Stimulated activated CD4-positive, alpha-beta T cell treated with anti-CD3 and anti-CD28 coated beads, Interleukin-15, amount 100 ng/mL, for 24 hours (primary cell): ENCODE measurements around the gene ZNF480.
"Not testable (repeated sequence)": the region's sequence is repeated elsewhere in the genome, so short reads cannot be mapped to it uniquely, and the experiment has no call there.

Experiments used
- DNase-seq: peaks from one replicate; pipeline ENCODE4 v3.0.0-alpha.2; 2020

The ZNF480 gene

DNA sequence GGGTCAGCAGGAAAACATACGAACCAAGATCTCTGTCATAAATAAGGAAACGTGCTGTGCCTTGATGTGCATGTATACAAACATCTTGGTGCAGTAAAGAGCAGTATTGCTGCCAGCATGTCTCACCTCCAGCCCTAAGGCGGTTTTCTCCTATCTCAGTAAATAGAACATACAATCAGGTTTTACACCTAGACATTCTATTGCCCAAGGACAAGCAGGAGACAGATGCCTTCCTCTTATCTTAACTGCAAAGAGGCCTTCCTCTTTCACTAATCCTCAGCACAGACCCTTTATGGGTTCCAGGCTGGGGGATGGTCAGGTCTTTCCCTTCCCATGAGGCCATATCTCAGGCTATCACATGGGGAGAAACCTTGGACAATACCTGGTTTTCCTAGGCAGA, 42.1 kb downstream of the ZNF480 start:
- DNase-seq, result not testable (repeated sequence)

GRCh38 chr19:52343548-52343947, 46.6 kb downstream of the ZNF480 start:
- peak; percentile 47 for DNase-seq

DNA sequence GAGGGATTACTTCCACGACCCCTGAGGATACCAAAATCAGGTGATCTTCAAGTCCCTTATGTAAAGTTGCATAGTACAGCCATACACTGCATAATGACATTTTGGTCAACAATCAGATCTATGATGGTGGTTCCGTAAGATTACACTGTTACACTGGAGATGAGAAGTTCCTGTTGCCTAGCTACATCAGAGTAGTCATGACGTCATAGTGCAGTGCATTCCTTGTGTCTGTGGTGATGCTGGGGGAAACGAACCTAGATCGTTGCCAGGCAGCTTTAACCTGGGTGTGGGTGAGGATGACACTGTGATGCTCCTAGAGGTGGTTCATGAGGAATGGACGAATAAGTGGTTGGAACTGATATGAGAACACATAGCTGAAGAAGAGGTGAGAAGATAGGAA, 48.2 kb downstream of the ZNF480 start:
- DNase-seq, result no peak

DNA sequence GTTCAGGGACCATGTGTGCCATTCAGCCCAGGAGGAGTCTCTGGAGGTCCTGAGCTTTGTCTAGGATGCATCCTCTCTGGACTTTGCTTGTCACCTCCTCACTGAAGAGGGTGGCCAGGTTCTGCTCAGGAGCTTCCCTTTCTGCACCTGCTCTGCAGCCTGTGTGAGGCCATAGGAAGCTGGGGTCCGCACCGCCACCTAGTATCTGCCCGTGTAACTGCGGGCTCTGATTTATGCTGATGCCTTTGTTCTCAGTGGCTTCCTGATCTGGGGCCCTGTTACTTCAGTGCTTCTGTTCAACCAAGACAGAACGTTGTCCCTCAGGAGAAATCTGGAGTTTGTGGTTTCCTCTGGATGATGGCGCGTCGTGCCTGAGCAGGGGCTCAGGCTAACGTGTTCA, 54.5 kb downstream of the ZNF480 start:
- DNase-seq, result no peak

- no peak for DNase-seq
Observed at GRCh38 chr19:52366414-52366824, 69.5 kb downstream of the ZNF480 start.

GRCh38 chr19:52369559-52370340, 72.8 kb downstream of the ZNF480 start, which contains the start of gene ZNF880:
Gene ZNF880 (plus strand): TSS chr19:52369923. CDS start chr19:52369966, 43 bp downstream.
- peak; percentile 94 for DNase-seq

- DNase-seq, result no peak
Observed at GRCh38 chr19:52370341-52370710, 73.4 kb downstream of the ZNF480 start.
